T-helper 17 cell (primary cell): ENCODE measurements around the gene SACM1L. TPM values are rescaled to one million over a fixed set of nuclear protein-coding genes. Genes with fewer than 3 reads are reported as not detected.

Experiments
- ATAC-seq: fragments of 150-1000 bp; cut with Tn5 transposase; 2 replicates; pipeline ENCODE4 v1.10.0; 2021; ENCODE audit warnings: mild to moderate bottlenecking, moderate library complexity
- DNase-seq, 3 donors: peaks; one replicate each; pipeline versions ENCODE4 v3.0.0 to v3.0.0-alpha.2; 2020 to 2021
- H3K9me3 ChIP-seq: one replicate; pipeline ENCODE4 v1.7.0; 2013; ENCODE audit warnings: low read length, mild to moderate bottlenecking; ENCODE audit not compliant: control insufficient read depth, poor library complexity, severe bottlenecking
- H3K27ac Mint-ChIP-seq: one replicate; pipeline ENCODE4 v1.8.0; 2022; ENCODE audit warnings: mild to moderate bottlenecking, moderate library complexity, mixed read lengths
- H3K27me3 Mint-ChIP-seq: one replicate; pipeline ENCODE4 v1.8.0; 2022; ENCODE audit warnings: mixed read lengths
- H3K36me3 Mint-ChIP-seq: one replicate; pipeline ENCODE4 v1.8.0; 2022; ENCODE audit warnings: low read depth, mixed read lengths
- H3K4me1 Mint-ChIP-seq: one replicate; pipeline ENCODE4 v1.8.0; 2022; ENCODE audit warnings: mild to moderate bottlenecking, mixed read lengths
- H3K4me3 Mint-ChIP-seq: one replicate; pipeline ENCODE4 v1.8.0; 2022; ENCODE audit warnings: mild to moderate bottlenecking, moderate library complexity, mixed read lengths
- total RNA-seq, 4 donors: library from RNA in 2 of 4; stranded (reverse) in 2 of 4; gene quantifications; one replicate each; pipeline ENCODE4 v1.2.3 and lab custom pipeline; 2022 to 2026

The SACM1L gene
- total RNA-seq, 2 donors from 2014 or later, result 61.0 to 62.5 TPM

GRCh38 chr3:45760878-45761711 is 71.9 kb downstream of the SACM1L start:
- DNase-seq (no peak), ATAC-seq (peak; percentile 57)
- no peaks in the 10 kb centered on the region for H3K9me3 ChIP-seq
- H3K27me3 Mint-ChIP-seq, result peaks cover 5% of the 10 kb centered on the region
- H3K27ac Mint-ChIP-seq, result no peak overlapping the region
- H3K4me1 Mint-ChIP-seq, result peaks cover 3% of the 10 kb centered on the region
- H3K36me3 Mint-ChIP-seq, result peaks cover 2% of the 10 kb centered on the region
- no peak overlapping the region for H3K4me3 Mint-ChIP-seq

- no peak overlapping the region for H3K4me3 Mint-ChIP-seq
- ATAC-seq, result no peak
- H3K4me1 Mint-ChIP-seq, result peaks cover 3% of the 10 kb centered on the region
- no peak overlapping the region for H3K27ac Mint-ChIP-seq
- DNase-seq, result no peak
- H3K9me3 ChIP-seq, result peaks cover 2% of the 10 kb centered on the region
- H3K27me3 Mint-ChIP-seq, result peaks cover 5% of the 10 kb centered on the region
- H3K36me3 Mint-ChIP-seq, result peaks cover 2% of the 10 kb centered on the region
Observed at GRCh38 chr3:45761831-45762230, 72.6 kb downstream of the SACM1L start.

- Mint-ChIP-seq H3K27ac (no peak overlapping the region), H3K4me1 (peaks cover 3% of the 10 kb centered on the region)
- DNase-seq, result no peak
Observed at GRCh38 chr3:45762647-45763302, 73.6 kb downstream of the SACM1L start.

GRCh38 chr3:45763303-45763675 is 74.1 kb downstream of the SACM1L start:
- peaks cover 3% of the 10 kb centered on the region for H3K4me1 Mint-ChIP-seq

More at GRCh38 chr3:45762647-45763302, 73.6 kb downstream of the SACM1L start:
- peaks cover 4% of the 10 kb centered on the region for H3K9me3 ChIP-seq
- ATAC-seq, result no peak
- Mint-ChIP-seq H3K36me3 (peaks cover 2% of the 10 kb centered on the region), H3K27me3 (peaks cover 5% of the 10 kb centered on the region), H3K4me3 (no peak overlapping the region)

GRCh38 chr3:45765266-45765851 is 76.2 kb downstream of the SACM1L start:
- Mint-ChIP-seq H3K4me1 (peaks cover 3% of the 10 kb centered on the region), H3K36me3 (peaks cover 2% of the 10 kb centered on the region), H3K4me3 (no peak overlapping the region), H3K27me3 (peaks cover 5% of the 10 kb centered on the region), H3K27ac (no peak overlapping the region)
- no peak for ATAC-seq
- no peak for DNase-seq
- H3K9me3 ChIP-seq, result peaks cover 4% of the 10 kb centered on the region

More at GRCh38 chr3:45763303-45763675, 74.1 kb downstream of the SACM1L start:
- ATAC-seq, result no peak
- H3K27ac Mint-ChIP-seq, result no peak overlapping the region
- H3K27me3 Mint-ChIP-seq, result peaks cover 5% of the 10 kb centered on the region
- peaks cover 4% of the 10 kb centered on the region for H3K9me3 ChIP-seq
- H3K4me3 Mint-ChIP-seq, result no peak overlapping the region
- DNase-seq, result no peak
- peaks cover 2% of the 10 kb centered on the region for H3K36me3 Mint-ChIP-seq

- DNase-seq, result no peak
- H3K9me3 ChIP-seq, result peaks cover 4% of the 10 kb centered on the region
- no peak overlapping the region for H3K4me3 Mint-ChIP-seq
- H3K27me3 Mint-ChIP-seq, result peaks cover under 1% of the 10 kb centered on the region
- peaks cover 4% of the 10 kb centered on the region for H3K4me1 Mint-ChIP-seq
- peaks cover 2% of the 10 kb centered on the region for H3K36me3 Mint-ChIP-seq
- no peak for ATAC-seq
- H3K27ac Mint-ChIP-seq, result no peak overlapping the region
Observed at GRCh38 chr3:45765958-45766357, 76.8 kb downstream of the SACM1L start.

GRCh38 chr3:45771166-45771775 is 82.1 kb downstream of the SACM1L start:
- peaks cover 4% of the 10 kb centered on the region for H3K9me3 ChIP-seq
- peaks cover 10% of the 10 kb centered on the region for H3K27me3 Mint-ChIP-seq
- H3K4me3 Mint-ChIP-seq, result no peak overlapping the region
- no peak overlapping the region for H3K27ac Mint-ChIP-seq
- ATAC-seq (no peak), DNase-seq (no peak)
- H3K36me3 Mint-ChIP-seq, result no peaks in the 10 kb centered on the region
- H3K4me1 Mint-ChIP-seq, result peaks cover 28% of the 10 kb centered on the region

GRCh38 chr3:45771831-45772230 is 82.6 kb downstream of the SACM1L start:
- H3K4me1 Mint-ChIP-seq, result peaks cover 28% of the 10 kb centered on the region
- DNase-seq, result no peak
- peaks cover 2% of the 10 kb centered on the region for H3K9me3 ChIP-seq
- H3K4me3 Mint-ChIP-seq, result peak overlapping the region; percentile 64
- H3K27me3 Mint-ChIP-seq, result peaks cover 10% of the 10 kb centered on the region
- no peak overlapping the region for H3K27ac Mint-ChIP-seq
- no peaks in the 10 kb centered on the region for H3K36me3 Mint-ChIP-seq
- ATAC-seq, result no peak

- ATAC-seq (peak; percentile 89), DNase-seq (no peak)
- Mint-ChIP-seq H3K27ac (no peak overlapping the region), H3K36me3 (no peaks in the 10 kb centered on the region), H3K27me3 (peaks cover 10% of the 10 kb centered on the region), H3K4me1 (peaks cover 28% of the 10 kb centered on the region), H3K4me3 (peak overlapping the region; percentile 61)
- no peaks in the 10 kb centered on the region for H3K9me3 ChIP-seq
Observed at GRCh38 chr3:45772341-45773035, 83.3 kb downstream of the SACM1L start.

- H3K9me3 ChIP-seq, result no peaks in the 10 kb centered on the region
- no peak overlapping the region for H3K27ac Mint-ChIP-seq
- H3K4me3 Mint-ChIP-seq, result peak overlapping the region; percentile 61
- DNase-seq (no peak), ATAC-seq (no peak)
- H3K36me3 Mint-ChIP-seq, result no peaks in the 10 kb centered on the region
- H3K4me1 Mint-ChIP-seq, result peaks cover 28% of the 10 kb centered on the region
- H3K27me3 Mint-ChIP-seq, result peaks cover 13% of the 10 kb centered on the region
Observed at GRCh38 chr3:45773072-45773471, 83.9 kb downstream of the SACM1L start.

- peaks cover 20% of the 10 kb centered on the region for H3K27me3 Mint-ChIP-seq
- H3K4me1 Mint-ChIP-seq, result peaks cover 30% of the 10 kb centered on the region
- no peak overlapping the region for H3K27ac Mint-ChIP-seq
- no peak overlapping the region for H3K4me3 Mint-ChIP-seq
- no peaks in the 10 kb centered on the region for H3K9me3 ChIP-seq
- no peaks in the 10 kb centered on the region for H3K36me3 Mint-ChIP-seq
- ATAC-seq, result no peak
- no peak for DNase-seq
Observed at GRCh38 chr3:45773714-45774449, 84.7 kb downstream of the SACM1L start.
